ENCODE data around the gene LINGO1.

LINGO1 gene

GRCh38 chr15:77617476-77618230 is 15.1 kb downstream of the LINGO1 start:
- no peak for DNase-seq (ENCODE audit: low read depth in 3 of 3)

- no peak for DNase-seq (ENCODE audit: low read depth in 3 of 3)
Observed at GRCh38 chr15:77616072-77616471, 16.6 kb downstream of the LINGO1 start.

GRCh38 chr15:77615472-77615871 is 17.2 kb downstream of the LINGO1 start:
- no peak for DNase-seq (ENCODE audit: low read depth in 3 of 3)

GRCh38 chr15:77614251-77614806 is 18.4 kb downstream of the LINGO1 start:
- DNase-seq (ENCODE audit: low read depth in 3 of 3): no peak

- DNase-seq (ENCODE audit: low read depth in 3 of 3): no peak
Observed at GRCh38 chr15:77613814-77614213, 18.9 kb downstream of the LINGO1 start.

- no peak for DNase-seq (ENCODE audit: low read depth in 3 of 3)
Observed at GRCh38 chr15:77612958-77613601, 19.6 kb downstream of the LINGO1 start.

- no peak for DNase-seq (ENCODE audit: low read depth in 3 of 3)
Observed at GRCh38 chr15:77611767-77612166, 20.9 kb downstream of the LINGO1 start.

GRCh38 chr15:77610731-77611130 is 22.0 kb downstream of the LINGO1 start:
- DNase-seq (ENCODE audit: low read depth in 3 of 3): no peak

GRCh38 chr15:77609558-77609957 is 23.2 kb downstream of the LINGO1 start:
- DNase-seq (ENCODE audit: low read depth in 3 of 3): no peak

GRCh38 chr15:77608774-77609173 is 23.9 kb downstream of the LINGO1 start:
- no peak for DNase-seq (ENCODE audit: low read depth in 3 of 3)

GRCh38 chr15:77607894-77608261 is 24.8 kb downstream of the LINGO1 start:
- no peak for DNase-seq (ENCODE audit: low read depth in 3 of 3)

GRCh38 chr15:77607111-77607893 is 25.4 kb downstream of the LINGO1 start:
- no peak for DNase-seq (ENCODE audit: low read depth in 3 of 3)

- no peak for DNase-seq (ENCODE audit: low read depth in 3 of 3)
Observed at GRCh38 chr15:77606142-77607034, 26.3 kb downstream of the LINGO1 start.

- DNase-seq (ENCODE audit: low read depth in 3 of 3): no peak
Observed at GRCh38 chr15:77605547-77605946, 27.2 kb downstream of the LINGO1 start.

GRCh38 chr15:77604973-77605372 is 27.7 kb downstream of the LINGO1 start:
- no peak for DNase-seq (ENCODE audit: low read depth in 3 of 3)

GRCh38 chr15:77603611-77604336 is 28.9 kb downstream of the LINGO1 start:
- DNase-seq (ENCODE audit: low read depth in 3 of 3): no peak

- DNase-seq (ENCODE audit: low read depth in 3 of 3): no peak
Observed at GRCh38 chr15:77602800-77603199, 29.9 kb downstream of the LINGO1 start.

- no peak for DNase-seq (ENCODE audit: low read depth in 3 of 3)
Observed at GRCh38 chr15:77599899-77600298, 32.8 kb downstream of the LINGO1 start.

- DNase-seq (ENCODE audit: low read depth in 3 of 3): no peak
Observed at GRCh38 chr15:77599357-77599756, 33.4 kb downstream of the LINGO1 start.

- DNase-seq (ENCODE audit: low read depth in 3 of 3): no peak
Observed at GRCh38 chr15:77598644-77599043, 34.1 kb downstream of the LINGO1 start.
